ENCODE data around the gene PDE4B.

- TF ChIP-seq CTCF (IDR thresholded peaks at IDR 0.05) (no peak), POLR2AphosphoS5 (IDR thresholded peaks at IDR 0.05) (no peak), POLR2A (IDR thresholded peaks at IDR 0.05) (no peak)
These were observed 205.0 kb downstream of the PDE4B start for GRCh38 chr1:65997693-65998092.
